ENCODE measurements around the gene GRHL1. TPM values are rescaled to one million over a fixed set of nuclear protein-coding genes. Genes with fewer than 3 reads are reported as not detected.
"Not testable (repeated sequence)": the region's sequence is repeated elsewhere in the genome, so short reads cannot be mapped to it uniquely, and the experiment has no call there.

Gene GRHL1
- polyA plus RNA-seq, 3 donors: 3.7 to 5.4 (median 4.7) TPM

GRCh38 chr2:10019602-10020400 lies 68.3 kb downstream of the GRHL1 start:
- DNase-seq (ENCODE audit: low read depth in 3 of 3, low spot score in 2 of 3): no peak

- no peak for DNase-seq (ENCODE audit: low read depth in 3 of 3, low spot score in 2 of 3)
Observed at GRCh38 chr2:10022041-10022421, 70.5 kb downstream of the GRHL1 start.

GRCh38 chr2:10022445-10022844 lies 71.0 kb downstream of the GRHL1 start:
- no peak for DNase-seq (ENCODE audit: low read depth in 3 of 3, low spot score in 2 of 3)

GRCh38 chr2:10022966-10023662 lies 71.6 kb downstream of the GRHL1 start:
- no peak for DNase-seq (ENCODE audit: low read depth in 3 of 3, low spot score in 2 of 3)

- no peak for DNase-seq (ENCODE audit: low read depth in 3 of 3, low spot score in 2 of 3)
Observed at GRCh38 chr2:10026940-10027569, 75.6 kb downstream of the GRHL1 start.

- DNase-seq (ENCODE audit: low read depth in 3 of 3, low spot score in 2 of 3): no peak
Observed at GRCh38 chr2:10027660-10028330, 76.3 kb downstream of the GRHL1 start.

- no peak for DNase-seq (ENCODE audit: low read depth in 3 of 3, low spot score in 2 of 3)
Observed at GRCh38 chr2:10028407-10028987, 77.0 kb downstream of the GRHL1 start.

- no peak for DNase-seq (ENCODE audit: low read depth in 3 of 3, low spot score in 2 of 3)
Observed at GRCh38 chr2:10028988-10029874, 77.7 kb downstream of the GRHL1 start.

- no peak for DNase-seq (ENCODE audit: low read depth in 3 of 3, low spot score in 2 of 3)
Observed at GRCh38 chr2:10029875-10030223, 78.4 kb downstream of the GRHL1 start.

- DNase-seq (ENCODE audit: low read depth in 3 of 3, low spot score in 2 of 3): no peak
Observed at GRCh38 chr2:10030311-10030736, 78.8 kb downstream of the GRHL1 start.

GRCh38 chr2:10030798-10031197 lies 79.3 kb downstream of the GRHL1 start:
- DNase-seq (ENCODE audit: low read depth in 3 of 3, low spot score in 2 of 3): not testable (repeated sequence)

- no peak for DNase-seq (ENCODE audit: low read depth in 3 of 3, low spot score in 2 of 3)
Observed at GRCh38 chr2:10031886-10032745, 80.6 kb downstream of the GRHL1 start.

GRCh38 chr2:10032746-10033105 lies 81.2 kb downstream of the GRHL1 start:
- DNase-seq (ENCODE audit: low read depth in 3 of 3, low spot score in 2 of 3): no peak

- DNase-seq (ENCODE audit: low read depth in 3 of 3, low spot score in 2 of 3): no peak
Observed at GRCh38 chr2:10033251-10034006, 81.9 kb downstream of the GRHL1 start.

GRCh38 chr2:10034333-10035052 lies 83.0 kb downstream of the GRHL1 start:
- DNase-seq (ENCODE audit: low read depth in 3 of 3, low spot score in 2 of 3): no peak

GRCh38 chr2:10035053-10035422 lies 83.5 kb downstream of the GRHL1 start:
- no peak for DNase-seq (ENCODE audit: low read depth in 3 of 3, low spot score in 2 of 3)

GRCh38 chr2:10035633-10036032 lies 84.1 kb downstream of the GRHL1 start:
- no peak for DNase-seq (ENCODE audit: low read depth in 3 of 3, low spot score in 2 of 3)

All from right renal cortex interstitium (tissue), 3 donors.